Activated CD8-positive, alpha-beta memory T cell treated with anti-CD3 and anti-CD28 coated beads for 4 hours (primary cell): Measurements from ENCODE around the gene SAMD11.

ENCODE experiments used
- DNase-seq, 2 donors: peaks; one replicate each; pipeline ENCODE4 v3.0.0-alpha.2; 2020; ENCODE audit warnings: low read depth in 2 of 2

The SAMD11 gene

DNA sequence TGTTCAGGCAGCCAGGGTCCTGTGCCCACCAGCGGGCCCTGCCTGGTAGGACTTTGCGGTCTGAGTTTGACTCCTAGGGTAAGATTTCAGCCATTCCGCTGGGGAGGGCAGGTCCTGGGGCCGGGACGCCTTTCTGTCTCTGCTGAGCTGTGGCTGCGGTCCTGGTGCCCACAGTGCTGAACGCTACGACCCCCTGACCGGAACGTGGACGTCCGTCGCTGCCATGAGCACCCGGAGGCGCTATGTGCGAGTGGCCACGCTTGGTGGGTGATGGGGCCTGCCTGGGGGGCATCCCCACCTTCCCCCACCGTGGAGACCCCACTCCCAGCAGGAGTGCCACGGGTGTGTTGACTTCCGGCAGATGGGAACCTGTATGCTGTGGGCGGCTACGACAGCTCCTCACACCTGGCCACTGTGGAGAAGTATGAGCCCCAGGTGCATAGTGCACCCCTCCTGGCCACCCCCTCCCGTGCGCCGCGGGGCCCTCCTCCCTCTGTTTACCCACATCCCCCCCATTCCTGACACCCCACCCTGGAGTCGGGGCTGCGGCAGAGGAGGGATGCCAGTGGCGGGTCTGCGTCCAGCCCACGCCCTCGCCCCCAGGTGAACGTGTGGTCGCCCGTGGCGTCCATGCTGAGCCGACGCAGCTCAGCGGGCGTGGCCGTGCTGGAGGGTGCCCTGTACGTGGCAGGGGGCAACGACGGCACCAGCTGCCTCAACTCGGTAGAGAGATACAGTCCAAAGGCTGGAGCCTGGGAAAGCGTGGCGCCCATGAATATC is 40.2 kb downstream of the SAMD11 start:
- DNase-seq, result no peak

DNA sequence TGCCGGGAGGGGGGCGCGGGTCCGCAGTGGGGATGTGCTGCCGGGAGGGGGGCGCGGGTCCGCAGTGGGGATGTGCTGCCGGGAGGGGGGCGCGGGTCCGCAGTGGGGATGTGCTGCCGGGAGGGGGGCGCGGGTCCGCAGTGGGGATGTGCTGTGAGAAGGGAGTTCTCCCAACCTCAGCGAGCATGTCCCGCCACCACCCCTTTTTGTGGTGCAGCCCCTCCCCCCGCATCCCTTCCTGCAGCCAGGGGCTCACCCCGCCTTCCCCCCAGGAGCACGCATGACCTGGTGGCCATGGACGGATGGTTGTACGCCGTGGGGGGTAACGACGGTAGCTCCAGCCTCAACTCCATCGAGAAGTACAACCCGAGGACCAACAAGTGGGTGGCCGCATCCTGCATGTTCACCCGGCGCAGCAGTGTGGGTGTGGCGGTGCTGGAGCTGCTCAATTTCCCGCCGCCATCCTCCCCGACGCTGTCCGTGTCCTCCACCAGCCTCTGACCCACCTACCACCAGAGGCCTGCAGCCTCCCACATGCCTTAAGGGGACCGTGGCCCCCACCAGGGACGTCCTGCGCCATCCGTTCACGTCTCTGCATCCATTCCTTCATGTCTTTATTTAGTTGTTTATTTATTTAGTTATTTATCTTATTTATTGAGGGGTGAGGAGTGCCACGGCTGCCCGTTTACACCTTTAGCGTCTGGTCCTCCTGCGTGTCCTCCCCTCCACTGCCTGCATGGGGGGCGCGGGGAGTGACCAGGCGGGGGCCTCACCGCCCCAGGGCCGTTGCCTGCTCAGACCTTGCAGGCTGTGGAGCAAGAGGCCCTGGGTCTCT is 41.2 kb downstream of the SAMD11 start:
- DNase-seq, result no peak

DNA sequence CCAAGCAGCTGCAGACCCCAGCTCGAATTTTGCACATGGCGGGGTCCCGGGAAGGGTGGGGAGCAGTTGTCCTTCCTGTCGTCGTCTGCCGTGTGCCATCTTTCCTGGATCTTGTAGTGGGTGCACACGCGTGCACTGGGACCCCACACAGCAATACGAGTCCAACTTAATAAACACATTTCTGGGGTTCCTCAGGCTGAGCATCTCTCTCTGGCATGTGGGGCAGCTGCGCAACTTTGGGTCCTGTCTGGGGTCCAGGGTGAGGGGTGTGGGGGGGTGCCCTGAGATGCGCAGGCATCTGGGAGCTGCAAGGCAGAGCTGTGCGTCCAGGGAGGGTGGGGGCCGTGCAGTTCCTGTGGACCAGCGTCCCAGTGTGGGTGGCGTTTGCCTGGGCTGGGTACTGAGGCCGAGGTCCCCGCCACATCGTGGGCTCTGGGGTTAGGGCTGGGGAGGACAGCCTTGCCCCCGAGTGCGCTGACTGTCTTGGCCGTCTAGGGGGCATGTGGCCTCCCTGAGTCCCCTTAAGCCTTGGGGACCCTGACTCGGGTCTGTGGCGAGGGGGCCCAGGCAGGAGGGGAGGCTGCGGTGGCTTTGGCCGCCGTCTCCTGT is 41.9 kb downstream of the SAMD11 start:
- DNase-seq, result no peak

DNA sequence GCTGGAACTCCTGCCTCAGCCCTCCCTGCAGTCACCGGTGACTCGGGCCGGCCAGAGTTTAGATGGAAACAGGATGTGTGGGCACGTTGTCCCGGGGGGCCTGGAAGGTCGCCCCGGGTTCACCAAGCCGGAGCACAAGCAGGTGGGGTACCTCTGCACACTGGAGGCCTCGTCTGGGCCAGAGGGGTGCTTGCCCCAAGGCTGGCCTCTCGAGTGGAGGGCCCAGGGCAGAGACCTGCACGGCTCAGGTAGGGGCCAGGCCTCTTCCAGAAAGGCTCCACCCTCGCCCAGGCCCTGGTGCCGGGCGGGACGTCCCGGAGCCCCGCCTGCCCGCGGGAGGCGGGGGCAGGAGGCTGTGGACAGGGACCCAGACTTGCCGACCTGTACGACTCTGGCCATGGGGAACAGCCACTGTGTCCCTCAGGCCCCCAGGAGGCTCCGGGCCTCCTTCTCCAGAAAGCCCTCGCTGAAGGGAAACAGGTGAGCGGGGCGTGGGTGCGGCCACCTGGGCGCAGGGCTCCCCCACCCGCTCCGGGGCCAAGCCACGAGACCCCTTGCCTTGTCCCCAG is 42.5 kb downstream of the SAMD11 start, which contains the start of gene PLEKHN1:
TSS of gene PLEKHN1 (plus strand) at position 348 of the 569 bp plus-strand sequence. CDS start at position 398, 50 bp downstream.
- no peak for DNase-seq

DNA sequence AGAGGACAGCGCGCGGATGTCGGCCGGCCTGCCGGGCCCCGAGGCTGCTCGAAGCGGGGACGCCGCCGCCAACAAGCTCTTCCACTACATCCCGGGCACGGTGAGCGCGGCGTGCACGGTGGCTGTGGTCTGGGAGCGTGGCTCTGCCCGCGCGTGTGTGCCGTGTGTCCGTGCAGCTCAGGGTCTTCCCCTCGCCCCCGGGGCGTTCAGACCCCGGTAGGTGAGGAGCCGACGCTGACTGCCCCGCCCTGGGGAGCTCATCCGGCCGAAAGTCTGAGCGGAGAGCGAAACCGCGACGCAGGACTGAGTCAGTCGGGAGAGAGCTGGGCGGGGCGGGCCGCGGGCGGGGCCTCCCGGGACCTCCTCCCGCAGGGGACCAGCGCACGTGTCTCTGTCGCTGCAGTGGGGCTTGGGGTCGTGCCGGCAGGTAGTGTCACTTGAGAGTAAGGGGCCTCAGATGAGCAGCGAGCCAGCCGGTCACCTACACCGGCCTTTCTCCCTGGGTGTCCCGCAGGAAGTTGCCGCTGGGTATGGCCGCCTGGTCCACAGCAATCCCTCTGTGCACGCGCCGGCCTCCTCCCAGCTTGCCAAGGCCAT is 43.1 kb downstream of the SAMD11 start:
- DNase-seq, result peak; percentile 68

DNA sequence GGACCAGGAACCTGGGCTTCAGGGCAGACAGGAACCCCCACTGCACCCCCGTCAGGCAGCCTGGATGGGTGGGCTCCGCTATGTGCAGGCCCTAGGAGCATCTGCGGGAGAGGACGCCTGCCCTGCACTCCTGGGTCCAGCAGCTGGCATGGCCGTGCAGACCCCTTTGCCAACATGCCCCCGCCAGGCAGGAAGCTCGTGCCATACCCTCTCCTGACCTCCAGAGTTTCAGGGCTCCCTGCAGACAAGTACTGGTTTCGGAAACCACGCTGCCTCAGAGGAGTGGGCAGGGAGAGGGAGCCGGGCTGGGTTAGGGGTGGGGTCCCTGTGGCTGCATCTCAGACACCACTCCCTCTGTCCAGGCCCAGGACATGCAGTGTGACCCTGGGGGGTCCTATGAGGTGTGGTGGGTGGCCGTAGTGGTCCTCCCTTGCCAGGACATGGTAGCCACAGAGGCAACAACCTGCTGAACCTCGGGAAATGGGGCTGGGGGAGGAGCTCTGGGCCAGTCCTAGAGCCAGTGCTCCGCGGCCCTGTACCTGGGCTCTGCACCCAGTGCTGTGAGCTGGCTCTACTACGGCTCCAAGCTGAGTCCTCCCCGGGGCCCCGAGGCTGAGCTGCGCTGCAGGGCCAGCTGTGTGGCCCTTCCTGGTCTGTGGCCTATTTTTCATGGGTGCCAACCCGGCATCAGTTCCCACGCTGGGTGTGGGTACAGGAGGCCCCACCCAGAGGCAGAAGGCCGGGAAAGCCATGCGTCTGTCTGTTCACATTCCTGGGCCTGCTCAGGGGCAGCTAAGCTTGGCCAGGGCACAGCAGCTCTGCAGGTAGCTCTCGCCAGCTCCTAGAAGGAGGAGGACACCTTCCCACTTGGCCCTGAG is 44.0 kb downstream of the SAMD11 start:
- no peak for DNase-seq

DNA sequence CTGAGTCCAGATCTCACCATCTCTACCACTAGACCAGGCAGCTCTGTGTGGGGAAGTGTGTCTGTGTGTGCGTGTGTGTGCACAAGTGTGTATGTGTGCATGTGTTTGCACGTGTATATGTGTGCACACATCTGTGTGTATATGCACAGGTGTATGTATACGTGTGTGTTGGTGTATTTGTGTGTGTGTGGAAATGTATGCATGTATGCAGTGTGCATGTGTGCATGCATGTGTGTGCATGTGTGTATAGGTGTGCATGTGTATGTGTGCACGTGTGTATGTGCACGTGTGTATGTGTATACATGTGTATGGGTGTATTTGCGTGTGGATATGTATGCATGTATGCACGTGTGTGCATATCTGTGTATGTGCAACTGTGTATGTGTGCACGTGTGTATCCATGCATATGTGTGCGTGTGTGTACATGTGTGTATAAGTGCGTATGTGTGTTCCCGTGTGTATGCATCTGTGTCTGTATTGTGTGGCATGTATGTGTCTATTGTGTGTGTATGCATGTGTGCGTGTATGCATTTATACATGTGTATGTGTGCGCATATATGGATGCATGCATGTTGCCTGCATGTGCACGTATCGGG is 45.6 kb downstream of the SAMD11 start:
- DNase-seq, result no peak

DNA sequence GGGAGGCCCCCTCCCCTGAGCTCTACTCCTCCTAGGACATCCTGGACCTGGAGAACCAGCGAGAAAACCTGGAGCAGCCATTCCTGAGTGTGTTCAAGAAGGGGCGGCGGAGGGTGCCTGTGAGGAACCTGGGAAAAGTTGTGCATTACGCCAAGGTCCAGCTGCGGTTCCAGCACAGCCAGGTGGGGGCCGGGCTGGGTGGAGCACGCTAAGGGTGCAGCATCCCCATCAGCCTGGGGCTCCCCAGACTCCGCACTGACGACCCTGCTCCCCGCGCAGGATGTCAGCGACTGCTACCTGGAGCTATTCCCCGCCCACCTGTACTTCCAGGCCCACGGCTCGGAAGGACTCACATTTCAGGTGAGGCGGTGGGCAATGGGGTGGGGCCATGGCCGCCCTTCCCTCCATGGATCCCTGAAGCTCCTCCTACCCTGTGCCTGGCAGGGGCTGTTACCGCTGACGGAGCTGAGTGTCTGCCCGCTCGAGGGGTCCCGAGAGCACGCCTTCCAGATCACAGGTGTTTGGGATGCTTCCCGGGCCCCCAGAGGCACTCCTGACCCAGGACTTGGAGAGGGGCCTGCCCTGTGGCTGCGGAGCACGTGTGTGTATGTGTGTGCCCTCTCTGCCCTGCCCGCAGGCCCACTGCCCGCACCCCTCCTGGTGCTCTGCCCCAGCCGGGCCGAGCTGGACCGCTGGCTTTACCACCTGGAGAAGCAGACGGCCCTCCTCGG is 46.7 kb downstream of the SAMD11 start:
- no peak for DNase-seq

DNA sequence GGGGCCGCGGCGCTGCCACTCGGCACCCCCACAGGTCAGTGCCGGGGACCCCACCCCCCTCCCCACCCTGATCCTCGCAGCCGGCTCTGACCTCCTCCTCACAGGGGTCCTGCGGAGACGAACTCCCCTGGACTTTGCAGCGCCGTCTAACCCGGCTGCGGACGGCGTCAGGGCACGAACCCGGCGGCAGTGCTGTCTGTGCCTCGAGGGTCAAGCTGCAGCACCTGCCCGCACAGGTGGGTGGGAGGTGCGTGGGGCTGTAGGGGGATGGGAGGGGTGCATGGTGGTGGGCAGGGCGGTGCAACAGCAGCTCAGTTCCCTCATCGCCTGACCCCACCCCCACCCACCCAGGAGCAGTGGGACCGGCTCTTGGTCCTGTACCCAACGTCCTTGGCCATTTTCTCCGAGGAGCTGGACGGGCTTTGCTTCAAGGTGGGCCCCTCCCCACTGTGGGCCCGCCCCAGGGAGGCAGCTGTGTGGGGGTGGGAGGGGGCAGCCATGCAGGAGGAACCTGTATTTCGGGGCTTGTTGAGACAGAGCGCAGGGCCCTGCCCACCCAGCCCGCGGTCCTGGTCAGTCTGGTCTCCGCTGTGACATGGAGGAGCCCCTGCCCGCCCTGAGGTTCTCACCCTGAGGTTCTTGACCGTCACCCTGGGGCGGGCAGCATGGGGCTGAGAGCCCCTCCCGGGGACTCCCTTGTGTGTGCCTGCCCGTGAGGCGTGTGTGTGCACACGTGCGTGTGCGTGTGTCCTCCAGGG is 47.4 kb downstream of the SAMD11 start:
- DNase-seq, result no peak

DNA sequence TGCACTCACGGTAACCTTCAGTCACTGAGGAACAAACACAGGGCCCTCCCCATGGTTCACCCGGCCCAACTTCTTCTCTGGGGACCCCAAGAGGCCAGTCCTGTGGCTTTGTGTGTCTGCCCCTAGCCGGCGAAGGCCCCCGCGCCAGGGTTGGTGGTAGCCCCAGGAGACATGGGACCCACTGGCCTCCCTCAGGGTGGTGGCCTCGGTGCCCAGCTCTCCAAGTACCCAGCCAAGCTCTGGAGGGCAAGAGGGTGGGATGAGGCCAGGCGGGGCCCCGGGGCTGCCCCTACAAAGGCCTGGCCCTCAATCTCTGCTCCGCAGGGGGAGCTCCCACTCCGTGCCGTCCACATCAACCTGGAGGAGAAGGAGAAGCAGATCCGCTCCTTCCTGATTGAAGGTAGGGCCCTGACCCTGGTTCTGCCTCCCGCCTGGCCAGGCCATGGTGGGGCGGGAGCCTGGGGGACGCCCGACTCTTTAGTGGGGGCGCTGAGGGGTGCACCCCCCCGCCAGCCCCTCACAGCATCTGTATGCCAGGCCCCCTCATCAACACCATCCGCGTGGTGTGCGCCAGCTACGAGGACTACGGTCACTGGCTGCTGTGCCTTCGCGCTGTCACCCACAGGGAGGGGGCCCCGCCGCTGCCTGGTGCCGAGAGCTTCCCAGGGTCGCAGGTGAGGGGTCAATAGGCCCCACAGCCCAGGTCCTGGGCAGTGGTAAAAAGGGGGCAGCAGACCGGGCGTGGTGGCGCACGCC is 48.2 kb downstream of the SAMD11 start:
- DNase-seq, result no peak

DNA sequence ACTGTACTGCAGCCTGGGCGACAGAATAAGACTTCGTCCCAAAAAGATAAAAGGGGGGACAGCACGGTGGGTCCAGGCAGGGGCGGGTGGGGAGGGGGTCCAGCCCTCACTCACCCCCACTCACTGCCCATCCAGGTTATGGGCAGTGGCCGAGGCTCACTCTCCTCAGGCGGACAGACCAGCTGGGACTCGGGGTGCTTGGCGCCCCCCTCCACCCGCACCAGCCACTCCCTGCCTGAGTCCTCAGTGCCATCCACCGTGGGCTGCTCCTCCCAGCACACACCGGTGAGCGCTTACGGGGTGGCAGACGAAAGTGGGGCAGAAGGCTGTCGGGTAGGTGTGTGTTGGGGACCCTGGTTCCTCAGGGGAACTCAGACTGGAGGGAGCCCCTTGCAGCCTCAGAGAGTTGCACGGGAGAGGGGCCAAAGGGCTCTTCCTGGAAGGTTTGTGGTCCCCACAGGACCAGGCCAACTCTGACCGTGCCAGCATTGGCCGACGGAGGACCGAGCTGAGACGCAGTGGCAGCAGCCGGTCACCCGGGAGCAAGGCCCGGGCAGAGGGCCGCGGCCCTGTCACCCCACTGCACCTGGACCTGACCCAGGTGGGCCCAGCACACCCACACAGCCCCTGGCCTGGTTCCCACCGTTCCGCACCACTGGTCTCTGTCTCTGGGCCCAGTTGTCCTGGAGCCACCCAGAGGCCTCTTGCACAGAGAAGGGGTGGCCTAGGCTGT is 49.2 kb downstream of the SAMD11 start:
- DNase-seq, result no peak

DNA sequence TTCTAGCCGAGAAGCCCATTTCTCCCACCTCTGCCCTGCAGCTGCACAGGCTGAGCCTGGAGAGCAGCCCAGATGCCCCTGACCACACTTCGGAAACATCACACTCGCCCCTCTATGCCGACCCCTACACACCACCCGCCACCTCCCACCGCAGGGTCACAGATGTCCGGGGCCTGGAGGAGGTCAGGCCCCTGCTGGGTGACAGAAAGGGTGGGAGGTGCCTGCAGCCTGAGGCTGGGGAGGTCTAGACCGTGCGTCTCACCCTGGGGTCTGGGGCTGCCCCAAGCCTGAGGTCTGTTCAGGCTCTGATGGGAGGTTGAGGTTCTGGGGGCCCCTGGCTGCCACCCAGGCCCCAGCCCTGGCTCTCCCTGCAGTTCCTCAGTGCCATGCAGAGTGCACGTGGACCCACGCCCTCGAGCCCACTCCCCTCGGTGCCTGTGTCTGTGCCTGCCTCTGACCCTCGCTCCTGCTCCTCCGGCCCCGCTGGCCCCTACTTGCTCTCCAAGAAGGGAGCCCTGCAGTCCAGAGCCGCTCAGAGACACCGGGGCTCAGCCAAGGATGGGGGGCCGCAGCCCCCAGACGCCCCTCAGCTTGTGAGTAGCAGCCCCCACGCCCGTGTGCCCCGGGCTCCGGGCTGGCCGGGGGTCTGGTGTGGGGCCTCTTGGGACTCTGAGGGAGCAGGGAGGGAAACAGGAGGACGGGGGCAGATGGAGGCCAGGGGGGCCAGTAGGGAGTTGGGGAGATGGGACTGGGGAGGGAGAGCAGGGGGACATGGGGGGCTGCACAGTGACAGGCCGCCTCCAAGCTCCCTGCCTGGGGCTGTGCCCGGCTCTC is 50.0 kb downstream of the SAMD11 start:
- DNase-seq, result no peak

DNA sequence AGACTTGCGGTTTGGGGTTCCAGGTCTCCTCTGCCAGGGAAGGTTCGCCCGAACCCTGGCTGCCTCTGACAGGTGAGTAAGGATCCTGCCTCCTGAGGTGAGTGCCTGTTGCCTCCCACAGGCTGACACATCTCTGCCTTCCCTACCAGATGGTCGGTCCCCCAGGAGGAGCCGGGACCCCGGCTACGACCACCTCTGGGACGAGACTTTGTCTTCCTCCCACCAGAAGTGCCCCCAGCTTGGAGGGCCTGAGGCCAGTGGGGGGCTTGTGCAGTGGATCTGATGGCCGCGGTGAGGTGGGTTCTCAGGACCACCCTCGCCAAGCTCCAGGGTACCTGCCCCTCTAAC is 50.5 kb downstream of the SAMD11 start:
- DNase-seq, result no peak

DNA sequence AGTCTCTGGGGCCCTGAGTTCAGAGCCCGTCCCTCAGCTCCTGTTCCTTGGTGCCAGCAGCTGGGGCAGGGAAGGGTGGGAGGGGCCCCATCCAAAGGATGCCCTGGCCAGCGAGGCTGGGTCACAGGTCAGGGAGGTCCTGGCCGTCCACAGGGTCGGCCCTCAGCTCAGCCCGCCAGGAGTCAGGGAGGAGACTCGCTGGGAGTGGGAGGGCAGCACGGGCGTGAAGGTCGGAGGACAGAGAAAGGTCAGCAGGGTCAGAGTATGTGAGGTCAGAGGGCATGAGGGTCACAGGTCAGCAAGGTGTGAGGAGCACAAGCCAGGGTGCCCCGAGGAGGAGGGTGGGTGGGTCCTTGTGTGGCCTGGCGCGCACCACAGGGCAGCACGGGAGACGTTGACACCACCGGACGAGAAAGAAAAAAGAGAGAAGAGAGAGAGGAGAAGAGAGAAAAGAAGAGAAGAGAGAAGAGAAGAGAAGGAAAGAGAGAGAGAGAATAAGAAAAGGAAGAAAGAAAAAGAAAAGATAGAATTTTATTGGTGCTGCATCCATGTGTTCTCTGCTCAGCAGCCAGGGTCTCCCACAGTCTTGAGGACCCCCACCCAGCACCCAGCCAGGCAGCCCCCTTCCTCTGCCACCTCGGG is 51.1 kb downstream of the SAMD11 start:
- no peak for DNase-seq

DNA sequence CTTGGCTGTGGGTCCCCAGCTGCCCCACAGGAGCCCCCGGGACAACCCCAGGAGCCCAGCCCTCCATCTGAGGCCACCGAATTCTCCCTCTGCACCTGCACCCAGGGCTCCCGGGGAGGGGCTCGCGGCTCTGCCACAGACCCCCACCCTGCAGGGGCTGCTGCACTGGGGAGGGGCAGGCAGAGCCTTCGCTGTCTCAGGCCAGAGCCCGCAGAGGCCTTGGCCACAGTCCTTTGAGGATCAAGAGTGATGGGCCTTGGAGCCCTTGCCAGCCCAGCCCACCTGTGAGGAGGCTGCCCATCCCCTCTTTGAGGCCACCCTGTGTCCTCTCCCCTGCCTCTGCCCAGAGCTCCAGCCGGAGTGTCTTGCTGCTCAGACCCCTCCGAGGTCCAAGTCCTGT is 51.6 kb downstream of the SAMD11 start:
- DNase-seq, result no peak
